OCI-LY7 (cell line): ENCODE results near the gene RRP12. TPM values are rescaled to one million over a fixed set of nuclear protein-coding genes. Genes with fewer than 3 reads are reported as not detected.
"Not testable (repeated sequence)": the region's sequence is repeated elsewhere in the genome, so short reads cannot be mapped to it uniquely, and the experiment has no call there.

Source experiments
- BruUV-seq: library from RNA; stranded (reverse); fragments of 400-500 nt; replicated peaks from 2 replicates; lab custom pipeline; 2021; lab: Mats Ljungman, UMichigan
- CTCF ChIA-PET: fragments of 300-600 bp; sonication (Branson Sonifier 250); formaldehyde crosslinking; loops from one replicate; lab custom pipeline; 2022; ENCODE audit warnings: antibody characterized with exemption; ENCODE audit not compliant: unreplicated experiment; lab: Charles Lee
- POLR2A ChIA-PET: fragments of 300-600 bp; sonication (Branson Sonifier 250); formaldehyde crosslinking; loops from one replicate; lab custom pipeline; 2022; ENCODE audit warnings: antibody characterized with exemption; lab: Charles Lee
- DNase-seq: peaks from one replicate; pipeline ENCODE4 v3.0.0-alpha.2; 2015; ENCODE audit warnings: low spot score
- H2AFZ ChIP-seq: fragments of 200-600 bp; sonication (generic), shearing (Covaris generic); 2 replicates; pipeline ENCODE4 v1.6.1; 2014; ENCODE audit warnings: mild to moderate bottlenecking, antibody characterized with exemption, low read length, moderate library complexity
- H3K27ac ChIP-seq: fragments of 200-600 bp; sonication (generic); 2 replicates; pipeline ENCODE4 v1.5.1; 2014; ENCODE audit warnings: mixed run types, low read depth, mild to moderate bottlenecking, moderate library complexity, low read length, inconsistent platforms; ENCODE audit not compliant: poor library complexity, severe bottlenecking
- H3K36me3 ChIP-seq: fragments of 200-600 bp; sonication (generic); 2 replicates; pipeline ENCODE4 v1.6.1; 2014; ENCODE audit warnings: mild to moderate bottlenecking, antibody characterized with exemption, low read length, moderate library complexity, mixed read lengths; ENCODE audit not compliant: insufficient read depth
- H3K4me1 ChIP-seq: fragments of 200-600 bp; sonication (generic); 2 replicates; pipeline ENCODE4 v1.5.1; 2014; ENCODE audit warnings: mild to moderate bottlenecking, low read length; ENCODE audit not compliant: insufficient read depth, poor library complexity, severe bottlenecking
- H3K4me2 ChIP-seq: fragments of 200-600 bp; sonication (generic); 2 replicates; pipeline ENCODE4 v1.6.1; 2014; ENCODE audit warnings: mild to moderate bottlenecking, low read length
- H3K4me3 ChIP-seq: fragments of 200-600 bp; sonication (generic); 2 replicates; pipeline ENCODE4 v1.5.1; 2014; ENCODE audit warnings: mild to moderate bottlenecking, low read depth, low read length; ENCODE audit not compliant: poor library complexity, severe bottlenecking
- H3K79me2 ChIP-seq: fragments of 200-600 bp; sonication (generic); 2 replicates; pipeline ENCODE4 v1.6.1; 2016; ENCODE audit warnings: low read depth, mild to moderate bottlenecking, low read length, moderate library complexity, mixed read lengths; ENCODE audit not compliant: insufficient read depth
- H3K9me2 ChIP-seq: fragments of 200-600 bp; sonication (generic); 2 replicates; pipeline ENCODE4 v1.6.1; 2016; ENCODE audit warnings: mild to moderate bottlenecking, low read length, mixed read lengths; ENCODE audit not compliant: insufficient read depth
- H3K9me3 ChIP-seq: fragments of 200-600 bp; sonication (generic); 2 replicates; pipeline ENCODE4 v1.6.1; 2014; ENCODE audit warnings: mild to moderate bottlenecking, mixed run types, low read length, mixed read lengths
- H4K20me1 ChIP-seq: fragments of 200-600 bp; sonication (generic); 2 replicates; pipeline ENCODE4 v1.6.1; 2014; ENCODE audit warnings: mild to moderate bottlenecking, antibody characterized with exemption, low read length, moderate library complexity, mixed read lengths; ENCODE audit not compliant: insufficient read depth
- CTCF ChIP-seq: fragments of 200-600 bp; sonication (generic); conservative IDR thresholded peaks from 2 replicates; pipeline ENCODE4 v1.5.1; 2014; ENCODE audit warnings: mild to moderate bottlenecking, antibody characterized with exemption, low read length, moderate library complexity, mixed read lengths
- EZH2phosphoT487 ChIP-seq: fragments of 200-600 bp; sonication (generic); IDR thresholded peaks from 2 replicates; pipeline ENCODE4 v1.6.1; 2018; ENCODE audit warnings: low read depth, borderline replicate concordance, mild to moderate bottlenecking, mixed run types, antibody characterized with exemption, low read length, moderate library complexity, mixed read lengths
- intact Hi-C: fragments of 100-400 bp; cut with micrococcal nuclease; formaldehyde crosslinking; loops from one replicate; pipeline ENCODE4 v1.10.0; 2022; ENCODE audit not compliant: unreplicated experiment
- total RNA-seq, 2 experiments: library from RNA; depleted of rRNA in 1 of 2; stranded (reverse); fragments of >200 nt in 1 of 2; shearing (Covaris generic) in 1 of 2; gene quantifications; 2 replicates each; pipeline ENCODE4 v1.2.3, GENCODE V29; 2014 to 2022

The RRP12 gene
- total RNA-seq, 2 experiments from 2014 or later, result 32.1 to 39.3 TPM

- Histone ChIP-seq H3K4me1 (peaks cover 19% of the 10 kb centered on the region), H3K9me3 (no peaks in the 10 kb centered on the region), H3K36me3 (no peaks in the 10 kb centered on the region), H3K4me2 (peak overlapping the region; percentile 87), H3K4me3 (peak overlapping the region; percentile 54), H3K79me2 (no peaks in the 10 kb centered on the region), H3K27ac (no peak overlapping the region), H2AFZ (peak overlapping the region; percentile 91), H4K20me1 (no peaks in the 10 kb centered on the region), H3K9me2 (no peaks in the 10 kb centered on the region)
- intact Hi-C loops, result loop anchor here (1.0 to 2.0 kb wide), 4 partner anchors 20 to 205 kb away; partner anchors contain the start of genes EXOSC1 and ZDHHC16
- BruUV-seq, result no TSS peak
- CTCF ChIA-PET, result interaction anchor here (0.6 to 0.7 kb wide), 3 partner anchors 11 to 170 kb away, joined by 3 to 4 read pairs (median 3); no protein-coding TSS in a partner anchor
- peak; percentile 89 for DNase-seq
- POLR2A ChIA-PET, result interaction anchor here (0.6 kb wide), 1 partner anchor 538 kb away, joined by 3 read pairs; no protein-coding TSS in a partner anchor
- TF ChIP-seq EZH2phosphoT487, result no peak
- peak; percentile 94 for TF ChIP-seq CTCF
Observed at GRCh38 chr10:97407211-97407951, 6.2 kb upstream of the RRP12 start.

GRCh38 chr10:97406483-97406882, 5.3 kb upstream of the RRP12 start:
- H3K9me3 ChIP-seq, BruUV-seq, H3K79me2 ChIP-seq, CTCF ChIA-PET, H3K27ac ChIP-seq, H3K36me3 ChIP-seq, H3K9me2 ChIP-seq, DNase-seq, H4K20me1 ChIP-seq: not testable (repeated sequence)
- POLR2A ChIA-PET, result interaction anchor here (0.7 kb wide), 1 partner anchor 31 kb away, joined by 3 read pairs; no protein-coding TSS in a partner anchor
- intact Hi-C loops, result loop anchor here (2.0 kb wide), 1 partner anchor 206 kb away; no protein-coding TSS in a partner anchor
- peak overlapping the region; percentile 87 for H3K4me2 ChIP-seq
- peak overlapping the region; percentile 27 for H3K4me3 ChIP-seq
- peaks cover 22% of the 10 kb centered on the region for H3K4me1 ChIP-seq
- peak overlapping the region; percentile 91 for H2AFZ ChIP-seq

- H3K27ac ChIP-seq, result no peak overlapping the region
- H4K20me1 ChIP-seq, result no peaks in the 10 kb centered on the region
- intact Hi-C loops, result loop anchor here (2.0 kb wide), 1 partner anchor 207 kb away; no protein-coding TSS in a partner anchor
- H3K79me2 ChIP-seq, result no peaks in the 10 kb centered on the region
- DNase-seq, result no peak
- H3K9me2 ChIP-seq, result no peaks in the 10 kb centered on the region
- H3K4me3 ChIP-seq, result no peak overlapping the region
- TF ChIP-seq CTCF (no peak), EZH2phosphoT487 (no peak)
- H2AFZ ChIP-seq, result 0 out of 2 replicates have a peak overlapping the region, but pooled peaks have one; percentile 91
- peaks cover 24% of the 10 kb centered on the region for H3K4me1 ChIP-seq
- POLR2A ChIA-PET, result interaction anchor here (0.7 kb wide), 1 partner anchor 30 kb away, joined by 3 read pairs; no protein-coding TSS in a partner anchor
- H3K9me3 ChIP-seq, result no peaks in the 10 kb centered on the region
- no TSS peak for BruUV-seq
- no peaks in the 10 kb centered on the region for H3K36me3 ChIP-seq
- CTCF ChIA-PET, result no interaction called here
- no peak overlapping the region for H3K4me2 ChIP-seq
Observed at GRCh38 chr10:97406064-97406463, 4.9 kb upstream of the RRP12 start.
